ENCODE data around the gene TRMT44. TPM values are rescaled to one million over a fixed set of nuclear protein-coding genes. Genes with fewer than 3 reads are reported as not detected.

Gene TRMT44
- total and polyA plus RNA-seq, 2 donors (not counting 1 experiment from before 2014, with no cell fraction given), result 13.3 to 37.4 TPM

- no peak overlapping the region for H3K27ac ChIP-seq (ENCODE audit: low read length in 2 of 2)
- no peaks in the 10 kb centered on the region for H3K4me1 Mint-ChIP-seq
- intact Hi-C loops (cut with micrococcal nuclease), result no loop called here
- no peak for DNase-seq
- no peaks in the 10 kb centered on the region for H3K4me1 ChIP-seq (ENCODE audit: control insufficient read depth in 2 of 2, insufficient read depth in 2 of 2, low read length in 2 of 2)
- no peak overlapping the region for H3K9ac ChIP-seq (ENCODE audit: low read length)
- POLR2A ChIA-PET, result no interaction called here
- WGBS (ENCODE audit: insufficient coverage), result 88% methylated on average over 4 of the region's 9 CpGs
- H3K9me3 ChIP-seq (ENCODE audit: control extremely low read depth in 1 of 3, control insufficient read depth in 2 of 3, insufficient read depth in 1 of 3, low read length in 2 of 3), result peaks cover 0 to 16% (median 10%) of the 10 kb centered on the region in 3 donors
- no peaks in the 10 kb centered on the region for H3K79me2 ChIP-seq (ENCODE audit: control insufficient read depth, insufficient read depth, low read length)
- TF ChIP-seq EZH2 (IDR thresholded peaks at IDR 0.05; ENCODE audit: borderline replicate concordance, insufficient read depth, low read depth, low read length, poor library complexity, severe bottlenecking), result no peak
- TF ChIP-seq CTCF (IDR thresholded peaks at IDR 0.05), result no peak
- no peak overlapping the region for H3K4me2 ChIP-seq (replicated peaks; ENCODE audit: low read depth, low read length, poor library complexity, severe bottlenecking)
- H3K36me3 ChIP-seq (replicated peaks in 1 of 2; ENCODE audit: control extremely low read depth in 1 of 2, control insufficient read depth in 1 of 2, extremely low read depth in 1 of 2, insufficient read depth in 2 of 2, low read length in 1 of 2), result no peaks in the 10 kb centered on the region
- H4K20me1 ChIP-seq (ENCODE audit: control insufficient read depth, insufficient read depth, low read length, poor library complexity, severe bottlenecking), result no peaks in the 10 kb centered on the region
- H3K27ac Mint-ChIP-seq, result no peak overlapping the region
- ATAC-seq (ENCODE audit: low read depth), result no peak
- no peaks in the 10 kb centered on the region for H3K27me3 Mint-ChIP-seq
- H3K27me3 ChIP-seq (replicated peaks in 1 of 4; ENCODE audit: control extremely low read depth in 1 of 4, control insufficient read depth in 3 of 4, insufficient read depth in 4 of 4, low read length in 3 of 4), result no peaks in the 10 kb centered on the region
- no peak overlapping the region for H3K4me3 ChIP-seq (ENCODE audit: control extremely low read depth in 1 of 5, extremely low read depth in 1 of 5, insufficient read depth in 1 of 5, low read depth in 2 of 5, low read length in 4 of 5)
- H3K9me3 Mint-ChIP-seq (ENCODE audit: insufficient read depth), result peaks cover 2% of the 10 kb centered on the region
- no peak overlapping the region for H3K4me3 Mint-ChIP-seq
- CTCF ChIA-PET, result no interaction called here
- H2AFZ ChIP-seq (ENCODE audit: insufficient read depth, low read depth, low read length, poor library complexity, severe bottlenecking), result no peak overlapping the region
These were observed 51.6 kb downstream of the TRMT44 start for GRCh38 chr4:8492174-8492573.

GRCh38 chr4:8493484-8493883 is 52.9 kb downstream of the TRMT44 start:
- H3K27ac Mint-ChIP-seq, result no peak overlapping the region
- no peaks in the 10 kb centered on the region for H3K79me2 ChIP-seq (ENCODE audit: control insufficient read depth, insufficient read depth, low read length)
- no peak overlapping the region for H3K9ac ChIP-seq (ENCODE audit: low read length)
- H4K20me1 ChIP-seq (ENCODE audit: control insufficient read depth, insufficient read depth, low read length, poor library complexity, severe bottlenecking), result no peaks in the 10 kb centered on the region
- H3K27ac ChIP-seq (ENCODE audit: low read length in 2 of 2), result no peak overlapping the region
- no peak overlapping the region for H3K4me3 ChIP-seq (ENCODE audit: control extremely low read depth in 1 of 5, extremely low read depth in 1 of 5, insufficient read depth in 1 of 5, low read depth in 2 of 5, low read length in 4 of 5)
- intact Hi-C loops (cut with micrococcal nuclease), result no loop called here
- H3K27me3 ChIP-seq (replicated peaks in 1 of 4; ENCODE audit: control extremely low read depth in 1 of 4, control insufficient read depth in 3 of 4, insufficient read depth in 4 of 4, low read length in 3 of 4), result no peaks in the 10 kb centered on the region
- H3K4me1 Mint-ChIP-seq, result no peaks in the 10 kb centered on the region
- TF ChIP-seq EZH2 (IDR thresholded peaks at IDR 0.05; ENCODE audit: borderline replicate concordance, insufficient read depth, low read depth, low read length, poor library complexity, severe bottlenecking), result no peak
- no peak for TF ChIP-seq CTCF (IDR thresholded peaks at IDR 0.05)
- H3K4me3 Mint-ChIP-seq, result no peak overlapping the region
- no peaks in the 10 kb centered on the region for H3K36me3 ChIP-seq (replicated peaks in 1 of 2; ENCODE audit: control extremely low read depth in 1 of 2, control insufficient read depth in 1 of 2, extremely low read depth in 1 of 2, insufficient read depth in 2 of 2, low read length in 1 of 2)
- no peak overlapping the region for H3K4me2 ChIP-seq (replicated peaks; ENCODE audit: low read depth, low read length, poor library complexity, severe bottlenecking)
- ChIA-PET POLR2A (no interaction called here), CTCF (no interaction called here)
- H3K9me3 ChIP-seq (ENCODE audit: control extremely low read depth in 1 of 3, control insufficient read depth in 2 of 3, insufficient read depth in 1 of 3, low read length in 2 of 3), result peaks cover 0 to 29% (median 14%) of the 10 kb centered on the region in 3 donors
- ATAC-seq (ENCODE audit: low read depth) (no peak), DNase-seq (no peak)
- H3K9me3 Mint-ChIP-seq (ENCODE audit: insufficient read depth), result peaks cover 5% of the 10 kb centered on the region
- H2AFZ ChIP-seq (ENCODE audit: insufficient read depth, low read depth, low read length, poor library complexity, severe bottlenecking), result no peak overlapping the region
- no peaks in the 10 kb centered on the region for H3K4me1 ChIP-seq (ENCODE audit: control insufficient read depth in 2 of 2, insufficient read depth in 2 of 2, low read length in 2 of 2)
- 93% methylated on average over 11 of the region's 11 CpGs for WGBS (ENCODE audit: insufficient coverage)
- no peaks in the 10 kb centered on the region for H3K27me3 Mint-ChIP-seq
